SK-N-SH (cell line): ENCODE results near the gene ZSWIM5. TPM values are rescaled to one million over a fixed set of nuclear protein-coding genes. Genes with fewer than 3 reads are reported as not detected.

Experiments
- CTCF ChIA-PET: fragments of 300-600, 350-600 bp; formaldehyde crosslinking; extraction: SDS; loops from one replicate; lab custom pipeline; 2021; lab: Yijun Ruan, JAX
- POLR2A ChIA-PET: fragments of 350-600 bp; sonication (Branson Sonifier 250); formaldehyde crosslinking; extraction: SDS; loops from one replicate; lab custom pipeline; 2020; ENCODE audit warnings: antibody characterized with exemption, inconsistent platforms; lab: Yijun Ruan, JAX
- DNase-seq: peaks from one replicate; pipeline ENCODE4 v3.0.0; 2012
- H2AFZ ChIP-seq: fragments of 200-600 bp; sonication (generic); 2 replicates; pipeline ENCODE4 v1.8.1; 2016; ENCODE audit warnings: antibody characterized with exemption, mild to moderate bottlenecking, low read depth
- H3F3A ChIP-seq: fragments of 200-600 bp; sonication (generic); replicated peaks from 2 replicates; pipeline ENCODE3; 2016; ENCODE audit warnings: antibody characterized with exemption, mild to moderate bottlenecking; ENCODE audit not compliant: insufficient read depth
- H3K27ac ChIP-seq, 2 experiments: fragments of 200-500 bp in 1 of 2; fragments of 200-600 bp in 1 of 2; sonication (Bioruptor generic) in 1 of 2; sonication (generic), shearing (Covaris generic) in 1 of 2; 2 replicates each; pipeline versions ENCODE4 v1.5.1 to v1.6.1; 2014 to 2016; ENCODE audit warnings: low read depth in 2 of 2, inconsistent platforms in 1 of 2, low read length in 1 of 2, mild to moderate bottlenecking in 1 of 2, mixed read lengths in 1 of 2
- H3K27me3 ChIP-seq: fragments of 200-600 bp; sonication (generic), shearing (Covaris generic); 2 replicates; pipeline ENCODE4 v1.6.1; 2016; ENCODE audit warnings: mixed run types; ENCODE audit not compliant: insufficient read depth
- H3K36me3 ChIP-seq, 2 experiments: fragments of 200-500 bp in 1 of 2; fragments of 200-600 bp in 1 of 2; sonication (Bioruptor generic) in 1 of 2; sonication (generic) in 1 of 2; replicated peaks in 1 of 2; 2 replicates each; pipeline versions ENCODE3 to v1.5.1; 2014 to 2016; ENCODE audit warnings: low read length in 1 of 2, mild to moderate bottlenecking in 1 of 2; ENCODE audit not compliant: insufficient read depth in 2 of 2, control insufficient read depth in 1 of 2
- H3K4me1 ChIP-seq, 2 experiments: fragments of 200-500 bp in 1 of 2; fragments of 200-600 bp in 1 of 2; sonication (Bioruptor generic) in 1 of 2; sonication (generic), shearing (Covaris generic) in 1 of 2; 2 replicates each; pipeline versions ENCODE4 v1.5.1 to v1.6.1; 2014 to 2016; ENCODE audit warnings: low read depth in 1 of 2, low read length in 1 of 2, mixed run types in 1 of 2; ENCODE audit not compliant: insufficient read depth in 2 of 2, control insufficient read depth in 1 of 2
- H3K4me2 ChIP-seq: fragments of 200-600 bp; sonication (generic), shearing (Covaris generic); 2 replicates; pipeline ENCODE4 v1.6.1; 2017; ENCODE audit warnings: mixed run types
- H3K4me3 ChIP-seq, 2 experiments: fragments of 200-500 bp in 1 of 2; fragments of 200-600 bp in 1 of 2; sonication (Bioruptor generic) in 1 of 2; sonication (generic), shearing (Covaris generic) in 1 of 2; 2 replicates each; pipeline versions ENCODE4 v1.5.1 to v1.8.1; 2014 to 2016; ENCODE audit warnings: low read depth in 2 of 2, inconsistent platforms in 1 of 2, low read length in 1 of 2, mild to moderate bottlenecking in 1 of 2, mixed read lengths in 1 of 2, moderate library complexity in 1 of 2
- H3K79me2 ChIP-seq: fragments of 200-600 bp; sonication (generic); 2 replicates; pipeline ENCODE4 v1.8.1; 2017; ENCODE audit warnings: mild to moderate bottlenecking; ENCODE audit not compliant: insufficient read depth
- H3K9ac ChIP-seq: fragments of 200-600 bp; sonication (generic); 2 replicates; pipeline ENCODE4 v1.6.1; 2017; ENCODE audit warnings: mixed run types
- H3K9me2 ChIP-seq: fragments of 200-600 bp; sonication (generic); 2 replicates; pipeline ENCODE4 v1.6.1; 2017; ENCODE audit warnings: mixed run types
- H3K9me3 ChIP-seq: fragments of 200-600 bp; sonication (generic); 2 replicates; pipeline ENCODE4 v1.6.1; 2017; ENCODE audit warnings: mixed run types, mild to moderate bottlenecking, moderate library complexity
- H4K20me1 ChIP-seq: fragments of 200-600 bp; sonication (generic); 2 replicates; pipeline ENCODE4 v1.6.1; 2017; ENCODE audit warnings: mild to moderate bottlenecking, mixed run types; ENCODE audit not compliant: insufficient read depth
- EZH2phosphoT487 ChIP-seq: fragments of 200-600 bp; sonication (generic); IDR thresholded peaks from 2 replicates; pipeline ENCODE4 v1.6.1; 2017; ENCODE audit warnings: low read depth, mixed run types, mild to moderate bottlenecking, antibody characterized with exemption, moderate library complexity, borderline replicate concordance
- FOSL2 ChIP-seq: IDR thresholded peaks from 2 replicates; pipeline ENCODE4 v1.4.0; 2012; ENCODE audit warnings: low read depth, mild to moderate bottlenecking, moderate library complexity, borderline replicate concordance
- FOXJ3 ChIP-seq: sonication (generic); formaldehyde crosslinking; IDR thresholded peaks from 2 replicates; pipeline ENCODE4 v1.5.1; 2020; ENCODE audit warnings: mild to moderate bottlenecking, missing genetic modification reagents
- GATA2 ChIP-seq: sonication (generic); formaldehyde crosslinking; IDR thresholded peaks from 2 replicates; pipeline ENCODE4 v1.5.0; 2020; ENCODE audit warnings: mild to moderate bottlenecking, missing genetic modification reagents
- MEF2A ChIP-seq: IDR thresholded peaks from 2 replicates; pipeline ENCODE4 v1.4.0; 2012; ENCODE audit warnings: low read depth, borderline replicate concordance
- MXI1 ChIP-seq: IDR thresholded peaks from 2 replicates; pipeline ENCODE4 v1.6.1; 2012; ENCODE audit warnings: mild to moderate bottlenecking, low read depth, low read length, improper control_type of control experiment
- NFIC ChIP-seq: IDR thresholded peaks from 2 replicates; pipeline ENCODE4 v1.4.0; 2012; ENCODE audit warnings: borderline replicate concordance
- NRF1 ChIP-seq: IDR thresholded peaks from 2 replicates; pipeline ENCODE4 v1.6.1; 2012; ENCODE audit warnings: low read depth, mild to moderate bottlenecking, low read length
- RCOR1 ChIP-seq: fragments of 150-350 bp; IDR thresholded peaks from 2 replicates; pipeline ENCODE4 v1.6.1; 2017; ENCODE audit warnings: antibody characterized with exemption, low read length
- SIN3A ChIP-seq: IDR thresholded peaks from 2 replicates; pipeline ENCODE4 v1.6.1; 2012; ENCODE audit warnings: low read depth, mild to moderate bottlenecking, low read length, moderate library complexity, borderline replicate concordance
- SMC3 ChIP-seq: IDR thresholded peaks from 2 replicates; pipeline ENCODE4 v1.6.1; 2012; ENCODE audit warnings: low read depth, low read length, improper control_type of control experiment
- TAF1 ChIP-seq: IDR thresholded peaks from 2 replicates; pipeline ENCODE4 v1.6.1; 2012; ENCODE audit warnings: low read depth, mild to moderate bottlenecking, low read length, moderate library complexity, borderline replicate concordance
- TCF12 ChIP-seq: IDR thresholded peaks from 2 replicates; pipeline ENCODE4 v1.4.0; 2012
- TEAD4 ChIP-seq: IDR thresholded peaks from 2 replicates; pipeline ENCODE4 v1.4.0; 2012; ENCODE audit warnings: mild to moderate bottlenecking, borderline replicate concordance; ENCODE audit not compliant: insufficient read depth
- YY1 ChIP-seq: IDR thresholded peaks from 2 replicates; pipeline ENCODE4 v1.4.0; 2012; ENCODE audit warnings: low read depth, mild to moderate bottlenecking
- WGBS: methylation state at CpG from one replicate; pipeline ENCODE4 v1.1.6; 2017; ENCODE audit warnings: low lambda C conversion rate; 5-methylcytosine and 5-hydroxymethylcytosine counted together
- polyA plus RNA-seq, 3 experiments: library from polyadenylated mRNA; depleted of rRNA; stranded (reverse); fragments of >200 nt; gene quantifications; 2 replicates each; pipeline ENCODE4 v1.2.3, GENCODE V29; 2012
- TF ChIP-seq, protein P1 (sequence below): IDR thresholded peaks from 2 replicates; pipeline ENCODE4 v1.4.0; 2012; ENCODE audit warnings: low read depth, borderline replicate concordance
- TF ChIP-seq, protein P2 (sequence below): fragments of 200-600 bp; sonication (generic); IDR thresholded peaks from 2 replicates; pipeline ENCODE4 v1.6.1; 2017; ENCODE audit warnings: antibody characterized with exemption, mild to moderate bottlenecking, moderate library complexity
- TF ChIP-seq, protein P3 (sequence below): IDR thresholded peaks from 2 replicates; pipeline ENCODE4; 2012
- TF ChIP-seq, protein P4 (sequence below): IDR thresholded peaks from 2 replicates; pipeline ENCODE4 v1.4.0; 2012; ENCODE audit warnings: low read depth, borderline replicate concordance
- TF ChIP-seq, protein P5 (sequence below): IDR thresholded peaks from 2 replicates; pipeline ENCODE4 v1.4.0; 2012; ENCODE audit warnings: low read depth

Gene ZSWIM5
- polyA plus RNA-seq, 1 of the 3 experiments (the other 2 are of a cell fraction): 0.07 TPM

DNA sequence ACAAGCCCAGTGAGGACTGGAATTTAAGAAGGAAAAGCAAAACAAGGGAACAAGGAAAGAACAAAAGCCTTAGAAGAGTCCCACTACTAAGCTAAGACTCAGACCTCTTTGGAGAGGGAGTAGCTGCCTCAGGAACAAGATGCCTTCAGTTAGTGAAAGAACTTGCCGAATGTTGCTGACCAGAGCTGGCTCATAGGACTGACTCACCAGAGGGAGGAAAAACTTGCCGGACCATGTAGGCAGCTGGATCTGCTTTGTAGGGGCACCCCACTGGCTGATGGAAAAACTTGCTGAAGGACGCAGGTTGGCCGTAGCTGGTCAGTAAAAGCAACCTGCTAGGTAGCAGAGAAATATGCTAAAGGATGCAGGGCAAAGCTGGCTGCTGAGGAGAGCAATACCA lies 15.3 kb upstream of the ZSWIM5 start:
- Histone ChIP-seq H3K4me3 (no peak overlapping the region), H3K9me3 (no peaks in the 10 kb centered on the region), H3K79me2 (no peaks in the 10 kb centered on the region), H3K27ac (no peak overlapping the region), H2AFZ (no peak overlapping the region), H3K9me2 (no peaks in the 10 kb centered on the region), H3K4me2 (no peak overlapping the region), H3K9ac (no peak overlapping the region), H3K27me3 (no peaks in the 10 kb centered on the region; the same call in none of the 2 replicates), H3K36me3 (no peaks in the 10 kb centered on the region), H3F3A (no peaks in the 10 kb centered on the region), H4K20me1 (no peaks in the 10 kb centered on the region), H3K4me1 (no peaks in the 10 kb centered on the region)
- CTCF ChIA-PET: interaction anchor here (0.9 to 1.3 kb wide), 2 partner anchors 203 to 207 kb away, joined by 3 to 4 read pairs; no protein-coding TSS in a partner anchor
- POLR2A ChIA-PET: interaction anchor here (0.6 kb wide), 1 partner anchor 86 kb away, joined by 5 read pairs; no protein-coding TSS in a partner anchor
- TF ChIP-seq SIN3A (no peak), MXI1 (no peak), EZH2phosphoT487 (no peak), NFIC (no peak), TEAD4 (no peak), RCOR1 (no peak), MEF2A (no peak), TCF12 (no peak), YY1 (no peak), FOXJ3 (CRISPR knock-in tag) (no peak), NRF1 (no peak), FOSL2 (no peak), SMC3 (no peak), TAF1 (no peak), GATA2 (CRISPR knock-in tag) (no peak)
- TF ChIP-seq, protein P1, sequence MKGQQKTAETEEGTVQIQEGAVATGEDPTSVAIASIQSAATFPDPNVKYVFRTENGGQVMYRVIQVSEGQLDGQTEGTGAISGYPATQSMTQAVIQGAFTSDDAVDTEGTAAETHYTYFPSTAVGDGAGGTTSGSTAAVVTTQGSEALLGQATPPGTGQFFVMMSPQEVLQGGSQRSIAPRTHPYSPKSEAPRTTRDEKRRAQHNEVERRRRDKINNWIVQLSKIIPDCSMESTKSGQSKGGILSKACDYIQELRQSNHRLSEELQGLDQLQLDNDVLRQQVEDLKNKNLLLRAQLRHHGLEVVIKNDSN: no peak
- TF ChIP-seq, protein P2, sequence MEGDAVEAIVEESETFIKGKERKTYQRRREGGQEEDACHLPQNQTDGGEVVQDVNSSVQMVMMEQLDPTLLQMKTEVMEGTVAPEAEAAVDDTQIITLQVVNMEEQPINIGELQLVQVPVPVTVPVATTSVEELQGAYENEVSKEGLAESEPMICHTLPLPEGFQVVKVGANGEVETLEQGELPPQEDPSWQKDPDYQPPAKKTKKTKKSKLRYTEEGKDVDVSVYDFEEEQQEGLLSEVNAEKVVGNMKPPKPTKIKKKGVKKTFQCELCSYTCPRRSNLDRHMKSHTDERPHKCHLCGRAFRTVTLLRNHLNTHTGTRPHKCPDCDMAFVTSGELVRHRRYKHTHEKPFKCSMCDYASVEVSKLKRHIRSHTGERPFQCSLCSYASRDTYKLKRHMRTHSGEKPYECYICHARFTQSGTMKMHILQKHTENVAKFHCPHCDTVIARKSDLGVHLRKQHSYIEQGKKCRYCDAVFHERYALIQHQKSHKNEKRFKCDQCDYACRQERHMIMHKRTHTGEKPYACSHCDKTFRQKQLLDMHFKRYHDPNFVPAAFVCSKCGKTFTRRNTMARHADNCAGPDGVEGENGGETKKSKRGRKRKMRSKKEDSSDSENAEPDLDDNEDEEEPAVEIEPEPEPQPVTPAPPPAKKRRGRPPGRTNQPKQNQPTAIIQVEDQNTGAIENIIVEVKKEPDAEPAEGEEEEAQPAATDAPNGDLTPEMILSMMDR: no peak
- TF ChIP-seq, protein P3, sequence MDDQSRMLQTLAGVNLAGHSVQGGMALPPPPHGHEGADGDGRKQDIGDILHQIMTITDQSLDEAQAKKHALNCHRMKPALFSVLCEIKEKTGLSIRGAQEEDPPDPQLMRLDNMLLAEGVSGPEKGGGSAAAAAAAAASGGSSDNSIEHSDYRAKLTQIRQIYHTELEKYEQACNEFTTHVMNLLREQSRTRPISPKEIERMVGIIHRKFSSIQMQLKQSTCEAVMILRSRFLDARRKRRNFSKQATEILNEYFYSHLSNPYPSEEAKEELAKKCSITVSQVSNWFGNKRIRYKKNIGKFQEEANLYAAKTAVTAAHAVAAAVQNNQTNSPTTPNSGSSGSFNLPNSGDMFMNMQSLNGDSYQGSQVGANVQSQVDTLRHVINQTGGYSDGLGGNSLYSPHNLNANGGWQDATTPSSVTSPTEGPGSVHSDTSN: no peak
- TF ChIP-seq, protein P4, sequence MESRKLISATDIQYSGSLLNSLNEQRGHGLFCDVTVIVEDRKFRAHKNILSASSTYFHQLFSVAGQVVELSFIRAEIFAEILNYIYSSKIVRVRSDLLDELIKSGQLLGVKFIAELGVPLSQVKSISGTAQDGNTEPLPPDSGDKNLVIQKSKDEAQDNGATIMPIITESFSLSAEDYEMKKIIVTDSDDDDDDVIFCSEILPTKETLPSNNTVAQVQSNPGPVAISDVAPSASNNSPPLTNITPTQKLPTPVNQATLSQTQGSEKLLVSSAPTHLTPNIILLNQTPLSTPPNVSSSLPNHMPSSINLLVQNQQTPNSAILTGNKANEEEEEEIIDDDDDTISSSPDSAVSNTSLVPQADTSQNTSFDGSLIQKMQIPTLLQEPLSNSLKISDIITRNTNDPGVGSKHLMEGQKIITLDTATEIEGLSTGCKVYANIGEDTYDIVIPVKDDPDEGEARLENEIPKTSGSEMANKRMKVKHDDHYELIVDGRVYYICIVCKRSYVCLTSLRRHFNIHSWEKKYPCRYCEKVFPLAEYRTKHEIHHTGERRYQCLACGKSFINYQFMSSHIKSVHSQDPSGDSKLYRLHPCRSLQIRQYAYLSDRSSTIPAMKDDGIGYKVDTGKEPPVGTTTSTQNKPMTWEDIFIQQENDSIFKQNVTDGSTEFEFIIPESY: no peak
- TF ChIP-seq, protein P5, sequence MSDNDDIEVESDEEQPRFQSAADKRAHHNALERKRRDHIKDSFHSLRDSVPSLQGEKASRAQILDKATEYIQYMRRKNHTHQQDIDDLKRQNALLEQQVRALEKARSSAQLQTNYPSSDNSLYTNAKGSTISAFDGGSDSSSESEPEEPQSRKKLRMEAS: no peak
- 25% methylated on average over 2 of the region's 4 CpGs for WGBS
- DNase-seq: no peak
